ENCODE data around the gene CTSD. TPM values are rescaled to one million over a fixed set of nuclear protein-coding genes. Genes with fewer than 3 reads are reported as not detected.

CTSD gene
- total RNA-seq, 1 experiment from 2014 or later = 199 TPM

GRCh38 chr11:1782831-1783724 is 19.4 kb upstream of the CTSD start:
- TF ChIP-seq PRDM15 (CRISPR knock-in tag; IDR thresholded peaks at IDR 0.05) = 0 out of 2 replicates have a peak, but pooled peaks have one; percentile 13
- TF ChIP-seq STAT6 (CRISPR knock-in tag; conservative IDR thresholded peaks at IDR 0.05; ENCODE audit: low read depth) = no peak
- Mint-ChIP-seq H3K4me1 (no peaks in the 10 kb centered on the region), H3K4me3 (no peak overlapping the region), H3K36me3 (no peaks in the 10 kb centered on the region), H3K27me3 (ENCODE audit: low read depth) (peaks cover 12% of the 10 kb centered on the region; the same call in 1 of the 2 replicates), H3K9me3 (peaks cover 7% of the 10 kb centered on the region), H3K27ac (no peak overlapping the region)
- POLR2A ChIA-PET = interaction anchor here (0.6 kb wide), 1 partner anchor 10 kb away, joined by 3 read pairs; no protein-coding TSS in a partner anchor
- CTCF ChIA-PET = interaction anchor here (0.7 to 1.0 kb wide), 2 partner anchors 17 to 42 kb away, joined by 3 to 4 read pairs; no protein-coding TSS in a partner anchor
- ATAC-seq = no peak
- no peak for DNase-seq (ENCODE audit: low spot score)

GRCh38 chr11:1782031-1782590 is 18.4 kb upstream of the CTSD start:
- no peak for DNase-seq (ENCODE audit: low spot score)
- CTCF ChIA-PET = interaction anchor here (2.2 kb wide), 1 partner anchor 129 kb away, joined by 7 read pairs; no protein-coding TSS in a partner anchor

GRCh38 chr11:1781593-1781975 is 17.9 kb upstream of the CTSD start:
- DNase-seq (ENCODE audit: low spot score) = no peak
- Mint-ChIP-seq H3K36me3 (no peaks in the 10 kb centered on the region), H3K4me1 (no peaks in the 10 kb centered on the region), H3K27ac (no peak overlapping the region), H3K27me3 (ENCODE audit: low read depth) (peaks cover 14% of the 10 kb centered on the region; the same call in 1 of the 2 replicates), H3K9me3 (peaks cover 7% of the 10 kb centered on the region), H3K4me3 (no peak overlapping the region)
- ATAC-seq = no peak
- POLR2A ChIA-PET = no interaction called here
- TF ChIP-seq AR (CRISPR knock-in tag; IDR thresholded peaks at IDR 0.05) = no peak
- CTCF ChIA-PET = interaction anchor here (2.2 kb wide), 1 partner anchor 129 kb away, joined by 7 read pairs; no protein-coding TSS in a partner anchor

More at GRCh38 chr11:1782031-1782590, 18.4 kb upstream of the CTSD start:
- Mint-ChIP-seq H3K4me3 (no peak overlapping the region), H3K27me3 (ENCODE audit: low read depth) (peaks cover 12% of the 10 kb centered on the region; the same call in 1 of the 2 replicates), H3K27ac (no peak overlapping the region), H3K9me3 (peaks cover 7% of the 10 kb centered on the region), H3K36me3 (no peaks in the 10 kb centered on the region), H3K4me1 (no peaks in the 10 kb centered on the region)
- POLR2A ChIA-PET = no interaction called here
- TF ChIP-seq EMX1 (CRISPR knock-in tag; IDR thresholded peaks at IDR 0.05) (no peak), GTF2I (CRISPR knock-in tag; conservative IDR thresholded peaks at IDR 0.05) (no peak), MLX (CRISPR knock-in tag; IDR thresholded peaks at IDR 0.05) (no peak)
- no peak for ATAC-seq
